Neural crest cell (in vitro differentiated cells): Measurements from ENCODE around the gene CACNA1E. TPM values are rescaled to one million over a fixed set of nuclear protein-coding genes. Genes with fewer than 3 reads are reported as not detected.

ENCODE experiments used
- DNase-seq: peaks from one replicate; pipeline ENCODE4 v3.0.0; 2021; ENCODE audit warnings: low read depth, mixed read lengths, low spot score
- H3K27ac Mint-ChIP-seq: one replicate; pipeline ENCODE4 v1.8.0; 2021; ENCODE audit warnings: mild to moderate bottlenecking, mixed read lengths; ENCODE audit not compliant: unreplicated experiment
- H3K27me3 Mint-ChIP-seq: 2 replicates; pipeline ENCODE4 v1.8.0; 2021; ENCODE audit warnings: low read depth, mild to moderate bottlenecking, mixed read lengths
- H3K36me3 Mint-ChIP-seq: 2 replicates; pipeline ENCODE4 v1.8.0; 2021; ENCODE audit warnings: low read depth, mild to moderate bottlenecking, mixed read lengths
- H3K4me1 Mint-ChIP-seq: 2 replicates; pipeline ENCODE4 v1.8.0; 2021; ENCODE audit warnings: mixed read lengths
- H3K4me3 Mint-ChIP-seq: one replicate; pipeline ENCODE4 v1.8.0; 2021; ENCODE audit warnings: mild to moderate bottlenecking, mixed read lengths
- H3K9me3 Mint-ChIP-seq: 2 replicates; pipeline ENCODE4 v1.8.0; 2021; ENCODE audit warnings: mixed read lengths
- CTCF ChIP-seq: fragments of 200-600 bp; sonication (generic); conservative IDR thresholded peaks from 2 replicates; pipeline ENCODE4 v1.5.0; 2021; ENCODE audit warnings: antibody characterized with exemption, mild to moderate bottlenecking
- total RNA-seq: library from RNA; stranded (reverse); gene quantifications from 2 replicates; pipeline ENCODE4 v1.2.1, GENCODE V29; 2021

The CACNA1E gene
- total RNA-seq, 1 donor from 2014 or later = 1.3 TPM

GRCh38 chr1:181504399-181504842, 21.1 kb downstream of the CACNA1E start:
- H3K36me3 Mint-ChIP-seq = no peaks in the 10 kb centered on the region
- no peak overlapping the region for H3K4me3 Mint-ChIP-seq
- H3K27me3 Mint-ChIP-seq = peaks cover 5% of the 10 kb centered on the region
- peaks cover 19% of the 10 kb centered on the region for H3K4me1 Mint-ChIP-seq
- H3K9me3 Mint-ChIP-seq = no peaks in the 10 kb centered on the region
- DNase-seq = peak; percentile 16
- no peak overlapping the region for H3K27ac Mint-ChIP-seq
- TF ChIP-seq CTCF = peak; percentile 56

- Mint-ChIP-seq H3K4me1 (peaks cover 7% of the 10 kb centered on the region), H3K36me3 (no peaks in the 10 kb centered on the region), H3K27ac (no peak overlapping the region), H3K4me3 (no peak overlapping the region), H3K27me3 (no peaks in the 10 kb centered on the region), H3K9me3 (peaks cover 2% of the 10 kb centered on the region)
- TF ChIP-seq CTCF = no peak
- DNase-seq = no peak
These were observed 23.4 kb downstream of the CACNA1E start for GRCh38 chr1:181506563-181507353.

- no peaks in the 10 kb centered on the region for H3K27me3 Mint-ChIP-seq
- peak overlapping the region; percentile 45 for H3K27ac Mint-ChIP-seq
- no peak for TF ChIP-seq CTCF
These were observed 25.3 kb downstream of the CACNA1E start for GRCh38 chr1:181508486-181509165.

GRCh38 chr1:181513786-181514297, 30.5 kb downstream of the CACNA1E start:
- Mint-ChIP-seq H3K27ac (no peak overlapping the region), H3K4me1 (no peaks in the 10 kb centered on the region), H3K27me3 (no peaks in the 10 kb centered on the region), H3K4me3 (no peak overlapping the region), H3K36me3 (no peaks in the 10 kb centered on the region), H3K9me3 (peaks cover 2% of the 10 kb centered on the region)
- no peak for TF ChIP-seq CTCF
- no peak for DNase-seq

More at GRCh38 chr1:181508486-181509165, 25.3 kb downstream of the CACNA1E start:
- no peak overlapping the region for H3K4me3 Mint-ChIP-seq
- peaks cover 3% of the 10 kb centered on the region for H3K4me1 Mint-ChIP-seq
- no peaks in the 10 kb centered on the region for H3K36me3 Mint-ChIP-seq
- no peak for DNase-seq
- H3K9me3 Mint-ChIP-seq = peaks cover 2% of the 10 kb centered on the region

- TF ChIP-seq CTCF = no peak
- no peaks in the 10 kb centered on the region for H3K36me3 Mint-ChIP-seq
- DNase-seq = no peak
- no peak overlapping the region for H3K27ac Mint-ChIP-seq
- no peak overlapping the region for H3K4me3 Mint-ChIP-seq
- peaks cover 2% of the 10 kb centered on the region for H3K9me3 Mint-ChIP-seq
- no peaks in the 10 kb centered on the region for H3K4me1 Mint-ChIP-seq
- no peaks in the 10 kb centered on the region for H3K27me3 Mint-ChIP-seq
These were observed 31.3 kb downstream of the CACNA1E start for GRCh38 chr1:181514298-181515290.
